Measurements from ENCODE around the gene ALX3.

- TF ChIP-seq CTCF (IDR thresholded peaks at IDR 0.05; ENCODE audit: insufficient read depth, low read depth, low read length): no peak
- no peak for TF ChIP-seq EZH2 (IDR thresholded peaks at IDR 0.05; ENCODE audit: insufficient read depth, low read length)
Measured at GRCh38 chr1:110040548-110040947, 29.9 kb downstream of the ALX3 start.

Measured in astrocyte (in vitro differentiated cells and primary cell).